H1 (cell line): Measurements from ENCODE around the gene BCL2. TPM values are rescaled to one million over a fixed set of nuclear protein-coding genes. Genes with fewer than 3 reads are reported as not detected.

Experiments
- CTCF ChIA-PET: fragments of 300-600 bp; sonication (Branson Sonifier 250); formaldehyde crosslinking; loops from one replicate; lab custom pipeline; 2021; ENCODE audit not compliant: partially characterized antibody; lab: Charles Lee
- POLR2A ChIA-PET: fragments of 300-600 bp; sonication (Branson Sonifier 250); formaldehyde crosslinking; loops from one replicate; lab custom pipeline; 2021; ENCODE audit warnings: inconsistent platforms; ENCODE audit not compliant: partially characterized antibody; lab: Charles Lee
- DNase-seq, 2 experiments: peaks; one replicate each; pipeline versions ENCODE4 v3.0.0 to v3.0.0-alpha.2; 2010 to 2022; ENCODE audit warnings: low spot score in 2 of 2, low read depth in 1 of 2, mixed read lengths in 1 of 2
- FAIRE-seq: peaks from 2 replicates; lab custom pipeline; 2011; peaks lifted over from hg19 to GRCh38; lab: Jason Lieb, UNC
- H2AFZ ChIP-seq: 2 replicates; pipeline ENCODE4 v1.8.1; 2012; ENCODE audit warnings: low read length, inconsistent platforms
- H2AK5ac ChIP-seq: 2 replicates; pipeline ENCODE4 v1.6.1; 2013; ENCODE audit warnings: low read depth, low read length
- H2BK120ac ChIP-seq: replicated peaks from 2 replicates; pipeline ENCODE3; 2013; ENCODE audit warnings: low read depth, low read length, inconsistent platforms
- H2BK12ac ChIP-seq: 2 replicates; pipeline ENCODE4 v1.6.1; 2013; ENCODE audit warnings: low read depth, low read length
- H2BK15ac ChIP-seq: 2 replicates; pipeline ENCODE4 v1.6.1; 2013; ENCODE audit warnings: low read length
- H2BK20ac ChIP-seq: 2 replicates; pipeline ENCODE4 v1.6.1; 2013; ENCODE audit warnings: low read length
- H2BK5ac ChIP-seq: 2 replicates; pipeline ENCODE4 v1.6.1; 2013; ENCODE audit warnings: low read depth, low read length
- H3K14ac ChIP-seq: 2 replicates; pipeline ENCODE4 v1.6.1; 2013; ENCODE audit warnings: inconsistent platforms; ENCODE audit not compliant: insufficient read length
- H3K18ac ChIP-seq: 2 replicates; pipeline ENCODE4 v1.6.1; 2013; ENCODE audit warnings: low read length; ENCODE audit errors: extremely low read depth
- H3K23ac ChIP-seq: 2 replicates; pipeline ENCODE4 v1.6.1; 2013; ENCODE audit warnings: inconsistent platforms; ENCODE audit not compliant: insufficient read length
- H3K23me2 ChIP-seq: 2 replicates; pipeline ENCODE4 v1.6.1; 2013; ENCODE audit warnings: low read depth, low read length
- H3K27ac ChIP-seq: 2 replicates; pipeline ENCODE4 v1.6.1; 2011; ENCODE audit warnings: low read depth, low read length, inconsistent platforms
- H3K27me3 ChIP-seq, 4 experiments: replicated peaks in 1 of 4; 1 replicate in 1 of 4; 2 replicates in 3 of 4; pipeline versions ENCODE4 v1.6.1 to v1.8.1; 2011 to 2013; ENCODE audit warnings: low read length in 3 of 4, mild to moderate bottlenecking in 3 of 4, inconsistent platforms in 2 of 4, mixed read lengths in 2 of 4, moderate library complexity in 1 of 4; ENCODE audit not compliant: control insufficient read depth in 3 of 4, insufficient read depth in 3 of 4; ENCODE audit errors: extremely low read depth in 1 of 4
- H3K36me3 ChIP-seq, 4 experiments: 2 replicates each; pipeline versions ENCODE4 v1.6.1 to v1.8.1; 2011 to 2013; ENCODE audit warnings: mild to moderate bottlenecking in 4 of 4, low read length in 3 of 4, moderate library complexity in 2 of 4, control low read depth in 1 of 4, inconsistent platforms in 1 of 4; ENCODE audit not compliant: insufficient read depth in 4 of 4, control insufficient read depth in 2 of 4
- H3K4ac ChIP-seq: replicated peaks from 2 replicates; pipeline ENCODE3; 2013; ENCODE audit warnings: low read length, low read depth, mixed read lengths, inconsistent platforms; ENCODE audit not compliant: insufficient read length
- H3K4me1 ChIP-seq, 4 experiments: replicated peaks in 1 of 4; 1 replicate in 1 of 4; 2 replicates in 3 of 4; pipeline versions ENCODE4 v1.6.1 to v1.8.1; 2011 to 2013; ENCODE audit warnings: low read length in 3 of 4, inconsistent platforms in 2 of 4, mixed read lengths in 1 of 4; ENCODE audit not compliant: insufficient read depth in 4 of 4, control insufficient read depth in 3 of 4
- H3K4me2 ChIP-seq, 2 experiments: 2 replicates each; pipeline versions ENCODE4 v1.6.1 to v1.8.1; 2011 to 2013; ENCODE audit warnings: low read depth in 2 of 2, low read length in 2 of 2, control low read depth in 1 of 2, inconsistent platforms in 1 of 2, mild to moderate bottlenecking in 1 of 2; ENCODE audit not compliant: insufficient read depth in 1 of 2
- H3K4me3 ChIP-seq, 4 experiments: fragments of 200-600, 300-600 bp in 1 of 4; sonication (generic), shearing (Covaris generic), sonication (Bioruptor Twin) in 1 of 4; 2 replicates each; pipeline versions ENCODE4 v1.5.1 to v1.8.1; 2011 to 2016; ENCODE audit warnings: low read length in 4 of 4, low read depth in 3 of 4, control low read depth in 2 of 4, inconsistent platforms in 2 of 4, mild to moderate bottlenecking in 2 of 4, mixed read lengths in 1 of 4, moderate library complexity in 1 of 4; ENCODE audit not compliant: insufficient read depth in 2 of 4; ENCODE audit errors: extremely low read depth in 1 of 4
- H3K56ac ChIP-seq: replicated peaks from 2 replicates; pipeline ENCODE3; 2013; ENCODE audit warnings: low read depth, mild to moderate bottlenecking, mixed read lengths, low read length, inconsistent platforms; ENCODE audit not compliant: insufficient read length
- H3K79me1 ChIP-seq: 2 replicates; pipeline ENCODE4 v1.6.1; 2013; ENCODE audit warnings: low read depth, low read length, control low read depth
- H3K79me2 ChIP-seq, 2 experiments: 2 replicates each; pipeline versions ENCODE4 v1.6.1 to v1.8.1; 2012 to 2013; ENCODE audit warnings: low read length in 2 of 2, mild to moderate bottlenecking in 2 of 2, inconsistent platforms in 1 of 2; ENCODE audit not compliant: insufficient read depth in 2 of 2, control insufficient read depth in 1 of 2
- H3K9ac ChIP-seq, 4 experiments: replicated peaks in 1 of 4; 1 replicate in 1 of 4; 2 replicates in 3 of 4; pipeline versions ENCODE4 v1.6.1 to v1.8.1; 2011 to 2013; ENCODE audit warnings: low read depth in 3 of 4, low read length in 3 of 4, control low read depth in 2 of 4, mild to moderate bottlenecking in 2 of 4, moderate library complexity in 2 of 4, inconsistent platforms in 1 of 4; ENCODE audit errors: extremely low read depth in 1 of 4
- H3K9me3 ChIP-seq, 2 experiments: 2 replicates each; pipeline versions ENCODE4 v1.6.1 to v1.8.1; 2012 to 2013; ENCODE audit warnings: mild to moderate bottlenecking in 2 of 2, moderate library complexity in 2 of 2, control low read depth in 1 of 2, inconsistent platforms in 1 of 2, low read depth in 1 of 2, low read length in 1 of 2, mixed read lengths in 1 of 2; ENCODE audit not compliant: insufficient read depth in 2 of 2
- H4K20me1 ChIP-seq, 2 experiments: replicated peaks in 1 of 2; 2 replicates each; pipeline versions ENCODE3 to v1.8.1; 2011 to 2013; ENCODE audit warnings: inconsistent platforms in 2 of 2, low read length in 2 of 2, mild to moderate bottlenecking in 1 of 2; ENCODE audit not compliant: insufficient read depth in 2 of 2, control insufficient read depth in 1 of 2
- H4K5ac ChIP-seq: 2 replicates; pipeline ENCODE4 v1.6.1; 2013; ENCODE audit warnings: low read length, low read depth, mixed read lengths, inconsistent platforms; ENCODE audit not compliant: insufficient read length
- H4K8ac ChIP-seq: 2 replicates; pipeline ENCODE4 v1.8.0; 2013; ENCODE audit warnings: mild to moderate bottlenecking, moderate library complexity, low read length, inconsistent platforms; ENCODE audit not compliant: insufficient read depth; ENCODE audit errors: extremely low read depth
- H4K91ac ChIP-seq: replicated peaks from 2 replicates; pipeline ENCODE3; 2013; ENCODE audit warnings: low read length, mixed read lengths, inconsistent platforms; ENCODE audit not compliant: insufficient read length
- ASH2L ChIP-seq: fragments of 200-600, 300-600 bp; sonication (generic); IDR thresholded peaks from one replicate; pipeline ENCODE4 v1.7.1; 2017; ENCODE audit warnings: low read length
- BACH1 ChIP-seq: IDR thresholded peaks from 2 replicates; pipeline ENCODE4 v1.6.1; 2012; ENCODE audit warnings: low read length, improper control_type of control experiment
- CREB1 ChIP-seq: IDR thresholded peaks from 2 replicates; pipeline ENCODE4 v1.6.1; 2012; ENCODE audit warnings: inconsistent platforms
- EP300 ChIP-seq, 2 experiments: IDR thresholded peaks; 1 replicate in 1 of 2; 2 replicates in 1 of 2; pipeline ENCODE4 v1.6.1; 2011 to 2012; ENCODE audit warnings: low read depth in 2 of 2, low read length in 2 of 2, mild to moderate bottlenecking in 2 of 2, borderline replicate concordance in 1 of 2, inconsistent platforms in 1 of 2, moderate library complexity in 1 of 2
- FOSL1 ChIP-seq: IDR thresholded peaks from 2 replicates; pipeline ENCODE4 v1.6.1; 2011; ENCODE audit warnings: mild to moderate bottlenecking, low read depth, low read length, moderate library complexity; ENCODE audit not compliant: insufficient read depth
- GTF2F1 ChIP-seq: IDR thresholded peaks from 2 replicates; pipeline ENCODE4 v1.6.1; 2012; ENCODE audit warnings: low read depth, low read length, improper control_type of control experiment, borderline replicate concordance
- KDM5A ChIP-seq: fragments of 200-600 bp; IDR thresholded peaks from 2 replicates; pipeline ENCODE4 v1.7.1; 2012; ENCODE audit warnings: mild to moderate bottlenecking, low read length, inconsistent platforms, mixed read lengths
- MAFK ChIP-seq: IDR thresholded peaks from 2 replicates; pipeline ENCODE4 v1.6.1; 2012; ENCODE audit warnings: low read depth, mild to moderate bottlenecking, improper control_type of control experiment, low read length
- RNF2 ChIP-seq: fragments of 200-900, 300-1000 bp; sonication (generic); IDR thresholded peaks from 2 replicates; pipeline ENCODE4 v1.7.1; 2016; ENCODE audit warnings: borderline replicate concordance, low read depth, mild to moderate bottlenecking, antibody characterized with exemption, low read length; ENCODE audit not compliant: poor library complexity, severe bottlenecking; ENCODE audit errors: missing control alignments
- TEAD4 ChIP-seq: IDR thresholded peaks from 2 replicates; pipeline ENCODE4 v1.6.1; 2012; ENCODE audit warnings: low read depth, low read length, inconsistent platforms, mixed read lengths
- YY1 ChIP-seq: IDR thresholded peaks from 2 replicates; pipeline ENCODE4 v1.6.1; 2011; ENCODE audit warnings: low read depth, mild to moderate bottlenecking, low read length
- ZNF274 ChIP-seq: IDR thresholded peaks from 2 replicates; pipeline ENCODE4 v1.7.0; 2012; ENCODE audit warnings: low read length, borderline replicate concordance; ENCODE audit errors: extremely low read depth
- WGBS, 2 experiments: shearing (Covaris generic) in 1 of 2; methylation state at CpG; one replicate each; pipeline versions ENCODE4 v1.1.6 to v1.1.7; 2013 to 2015; ENCODE audit warnings: low lambda C conversion rate in 2 of 2, mixed read lengths in 2 of 2, inconsistent platforms in 1 of 2, low coverage in 1 of 2, missing lambda C conversion rate in 1 of 2; ENCODE audit not compliant: insufficient replicate concordance in 2 of 2, insufficient coverage in 1 of 2, insufficient read length in 1 of 2; ENCODE audit errors: extremely low coverage in 1 of 2, missing lambda C conversion rate in 1 of 2; 5-methylcytosine and 5-hydroxymethylcytosine counted together
- polyA plus RNA-seq, 7 experiments: library from polyadenylated mRNA; depleted of rRNA in 3 of 7; stranded (reverse) in 5 of 7; unstranded in 2 of 7; fragments of >200 nt in 5 of 7; fragments of 200-250 nt in 2 of 7; gene quantifications; 1 replicate in 5 of 7; 2 replicates in 1 of 7; 4 replicates in 1 of 7; pipeline versions ENCODE4 v1.2.1 to v1.2.3, GENCODE V29; 2011 to 2013; ENCODE audit warnings: missing spikeins in 2 of 7, mixed read lengths in 2 of 7
- total RNA-seq: library from RNA; stranded (reverse); fragmentation: NEBNext Ultra II Directional; extraction: Animal tissue kit (Norgen Biotek cat#: 25700); gene quantifications from 2 replicates; pipeline ENCODE4 v1.2.1, GENCODE V29; 2021
- TF ChIP-seq, protein P1 (sequence below): IDR thresholded peaks from 2 replicates; pipeline ENCODE4 v1.6.1; 2011; ENCODE audit warnings: low read depth, mild to moderate bottlenecking, low read length; ENCODE audit not compliant: insufficient read depth
- TF ChIP-seq, protein P2 (sequence below): IDR thresholded peaks from 2 replicates; pipeline ENCODE4 v1.6.1; 2012; ENCODE audit warnings: inconsistent platforms

Gene BCL2
- total and polyA plus RNA-seq, 2 of the 8 experiments (the other 6 are each of a cell fraction or from before 2014, with no cell fraction given): 0.59 to 4.5 TPM

DNA sequence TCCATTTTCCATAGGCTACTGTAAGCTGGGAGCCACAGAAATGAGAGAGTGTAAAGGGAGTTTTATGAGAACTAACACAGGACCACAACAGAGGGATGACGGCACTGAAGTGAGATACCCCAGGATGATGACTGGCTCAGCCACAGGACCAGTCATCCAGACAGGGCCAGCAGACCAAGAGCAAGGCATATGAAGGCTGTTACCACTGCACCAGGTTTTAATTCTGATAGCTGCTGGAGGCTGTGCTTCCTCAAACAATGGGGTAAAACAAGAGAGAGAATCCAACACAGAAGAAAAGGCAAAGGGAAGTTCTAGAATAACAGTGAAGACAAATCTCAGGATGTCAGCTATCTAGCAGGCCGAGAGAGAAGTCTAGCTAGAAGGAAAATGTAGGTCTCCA, 94.9 kb downstream of the BCL2 start:
- no peak overlapping the region for H3K9ac ChIP-seq
- H4K20me1 ChIP-seq: no peaks in the 10 kb centered on the region
- H2AK5ac ChIP-seq: no peak overlapping the region
- H3K79me1 ChIP-seq: no peaks in the 10 kb centered on the region
- H2BK15ac ChIP-seq: no peak overlapping the region
- H3K27ac ChIP-seq: no peak overlapping the region
- H3K14ac ChIP-seq: no peak overlapping the region
- H3K4ac ChIP-seq: no peak overlapping the region
- no peak overlapping the region for H2BK5ac ChIP-seq
- ChIA-PET CTCF (interaction anchor here (1.6 kb wide), 1 partner anchor 205 kb away, joined by 3 read pairs; no protein-coding TSS in a partner anchor), POLR2A (no interaction called here)
- no peak overlapping the region for H4K8ac ChIP-seq
- no peak overlapping the region for H2BK120ac ChIP-seq
- no peak overlapping the region for H3K18ac ChIP-seq
- WGBS, 2 experiments: 81% methylated on average over 2 of the region's 2 CpGs; no CpG with 5 or more reads in 1 of the 2 experiments
- H3K27me3 ChIP-seq: no peaks in the 10 kb centered on the region
- 0 out of 4 replicates have a peak, but pooled peaks cover 0 to 4% of the 10 kb centered on the region in 2 experiments for H3K9me3 ChIP-seq
- no peaks in the 10 kb centered on the region for H3K4me1 ChIP-seq
- no peak overlapping the region for H3K23ac ChIP-seq
- no peak overlapping the region for H3K56ac ChIP-seq
- no peak for DNase-seq
- no peak overlapping the region for H3K4me3 ChIP-seq
- no peaks in the 10 kb centered on the region for H3K79me2 ChIP-seq
- FAIRE-seq: no peak
- H3K23me2 ChIP-seq: no peaks in the 10 kb centered on the region
- no peak overlapping the region for H3K4me2 ChIP-seq
- H3K36me3 ChIP-seq: no peaks in the 10 kb centered on the region
- no peak overlapping the region for H4K5ac ChIP-seq
- no peak overlapping the region for H2AFZ ChIP-seq
- 0 out of 2 replicates have a peak overlapping the region, but pooled peaks have one; percentile 39 for H2BK12ac ChIP-seq
- no peak overlapping the region for H2BK20ac ChIP-seq
- no peak overlapping the region for H4K91ac ChIP-seq
- TF ChIP-seq, protein P1, sequence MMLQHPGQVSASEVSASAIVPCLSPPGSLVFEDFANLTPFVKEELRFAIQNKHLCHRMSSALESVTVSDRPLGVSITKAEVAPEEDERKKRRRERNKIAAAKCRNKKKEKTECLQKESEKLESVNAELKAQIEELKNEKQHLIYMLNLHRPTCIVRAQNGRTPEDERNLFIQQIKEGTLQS: no peak
- TF ChIP-seq FOSL1 (no peak), ZNF274 (no peak), EP300 (IDR thresholded peaks at IDR 0.05; ENCODE audit: borderline replicate concordance in 1 of 2, low read depth in 2 of 2, low read length in 2 of 2) (no peak), ASH2L (no peak), RNF2 (no peak), MAFK (no peak), BACH1 (no peak), TEAD4 (no peak), YY1 (no peak), CREB1 (no peak), KDM5A (no peak), GTF2F1 (no peak)
- TF ChIP-seq, protein P2, sequence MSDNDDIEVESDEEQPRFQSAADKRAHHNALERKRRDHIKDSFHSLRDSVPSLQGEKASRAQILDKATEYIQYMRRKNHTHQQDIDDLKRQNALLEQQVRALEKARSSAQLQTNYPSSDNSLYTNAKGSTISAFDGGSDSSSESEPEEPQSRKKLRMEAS: no peak
